AG09309 (cell line): Measurements from ENCODE around the gene C1orf87.

Experiments
- DNase-seq: peaks from one replicate; pipeline ENCODE4 v3.0.0-alpha.2; 2010; ENCODE audit warnings: low read depth
- H3K4me3 ChIP-seq: 2 replicates; pipeline ENCODE4 v1.5.1; 2011; ENCODE audit warnings: mild to moderate bottlenecking, low read depth, low read length, moderate library complexity; ENCODE audit not compliant: control insufficient read depth
- TF ChIP-seq, protein P1 (sequence below): IDR thresholded peaks from 2 replicates; pipeline ENCODE4 v1.5.1; 2011; ENCODE audit warnings: mild to moderate bottlenecking, low read depth, low read length, inconsistent platforms; ENCODE audit not compliant: insufficient read depth, control insufficient read depth; ENCODE audit errors: missing control alignments

Gene C1orf87

GRCh38 chr1:60034999-60035398 lies 38.6 kb downstream of the C1orf87 start:
- TF ChIP-seq, protein P1, sequence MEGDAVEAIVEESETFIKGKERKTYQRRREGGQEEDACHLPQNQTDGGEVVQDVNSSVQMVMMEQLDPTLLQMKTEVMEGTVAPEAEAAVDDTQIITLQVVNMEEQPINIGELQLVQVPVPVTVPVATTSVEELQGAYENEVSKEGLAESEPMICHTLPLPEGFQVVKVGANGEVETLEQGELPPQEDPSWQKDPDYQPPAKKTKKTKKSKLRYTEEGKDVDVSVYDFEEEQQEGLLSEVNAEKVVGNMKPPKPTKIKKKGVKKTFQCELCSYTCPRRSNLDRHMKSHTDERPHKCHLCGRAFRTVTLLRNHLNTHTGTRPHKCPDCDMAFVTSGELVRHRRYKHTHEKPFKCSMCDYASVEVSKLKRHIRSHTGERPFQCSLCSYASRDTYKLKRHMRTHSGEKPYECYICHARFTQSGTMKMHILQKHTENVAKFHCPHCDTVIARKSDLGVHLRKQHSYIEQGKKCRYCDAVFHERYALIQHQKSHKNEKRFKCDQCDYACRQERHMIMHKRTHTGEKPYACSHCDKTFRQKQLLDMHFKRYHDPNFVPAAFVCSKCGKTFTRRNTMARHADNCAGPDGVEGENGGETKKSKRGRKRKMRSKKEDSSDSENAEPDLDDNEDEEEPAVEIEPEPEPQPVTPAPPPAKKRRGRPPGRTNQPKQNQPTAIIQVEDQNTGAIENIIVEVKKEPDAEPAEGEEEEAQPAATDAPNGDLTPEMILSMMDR, result no peak
- no peak for DNase-seq
- no peak overlapping the region for H3K4me3 ChIP-seq

GRCh38 chr1:60033066-60033465 lies 40.5 kb downstream of the C1orf87 start:
- no peak overlapping the region for H3K4me3 ChIP-seq
- DNase-seq, result no peak
- TF ChIP-seq, protein P1, result no peak

- DNase-seq, result no peak
- TF ChIP-seq, protein P1, result no peak
- H3K4me3 ChIP-seq, result no peak overlapping the region
These were observed 42.4 kb downstream of the C1orf87 start for GRCh38 chr1:60031146-60031545.

DNA sequence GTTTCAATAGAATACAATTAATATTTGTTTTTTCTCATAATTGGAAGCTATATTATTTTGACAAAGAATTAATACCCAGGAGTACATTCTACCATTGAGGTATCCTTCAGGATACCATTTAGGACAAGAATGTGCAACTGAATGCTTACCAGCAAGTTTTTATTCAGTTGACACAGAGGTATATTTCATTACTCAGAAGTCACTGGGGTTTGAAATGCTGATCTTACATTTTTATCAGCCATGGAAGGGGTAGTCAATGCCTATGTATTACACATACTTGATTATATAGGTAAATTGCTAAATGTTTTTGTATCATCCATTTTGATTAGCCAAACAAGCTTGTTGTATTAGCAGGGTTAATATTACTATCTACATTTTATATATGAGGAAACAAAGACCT lies 48.0 kb downstream of the C1orf87 start:
- TF ChIP-seq, protein P1, result no peak
- no peak for DNase-seq
- H3K4me3 ChIP-seq, result no peak overlapping the region

GRCh38 chr1:60017508-60018205 lies 55.9 kb downstream of the C1orf87 start:
- no peak overlapping the region for H3K4me3 ChIP-seq
- TF ChIP-seq, protein P1, result no peak
- no peak for DNase-seq

DNA sequence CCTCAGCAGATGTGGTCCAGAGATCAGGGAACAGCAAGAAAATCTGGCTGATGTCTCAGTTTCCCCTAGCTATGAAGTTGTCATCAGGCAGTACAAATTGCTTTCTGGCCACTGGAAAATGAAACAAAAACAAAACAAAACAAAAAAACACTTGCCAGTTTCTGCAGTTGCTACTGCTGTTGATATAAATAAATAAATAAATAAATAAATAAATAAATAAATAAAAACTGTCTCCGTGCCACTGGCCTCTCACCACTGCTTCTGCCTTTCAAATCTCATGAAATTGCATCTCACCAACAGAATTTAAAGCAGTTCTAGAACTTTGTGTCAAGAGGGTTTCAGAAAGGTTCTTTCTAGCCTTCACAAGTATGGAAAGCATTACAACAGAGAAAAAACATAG lies 62.9 kb downstream of the C1orf87 start:
- no peak overlapping the region for H3K4me3 ChIP-seq
- TF ChIP-seq, protein P1, result no peak
- no peak for DNase-seq
